Thoracic aorta (tissue), 2 donors: Measurements from ENCODE around the gene PTGER3. TPM values are rescaled to one million over a fixed set of nuclear protein-coding genes. Genes with fewer than 3 reads are reported as not detected.

Experiments used
- ATAC-seq: fragments of 150-250 bp; one replicate; pipeline ENCODE4 v1.8.0; 2017; ENCODE audit warnings: low read depth; ENCODE audit not compliant: insufficient number of reproducible peaks, low FRiP score
- DNase-seq: peaks from one replicate; pipeline ENCODE4 v3.0.0-alpha.2; 2020; ENCODE audit warnings: low spot score
- H3K27ac ChIP-seq, 2 donors: fragments of 200-600 bp; sonication (generic); 1 replicate in 1 of 2; 2 replicates in 1 of 2; pipeline ENCODE4 v1.5.1; 2016; ENCODE audit warnings: mild to moderate bottlenecking in 2 of 2, moderate library complexity in 2 of 2
- H3K27me3 ChIP-seq: fragments of 200-600 bp; sonication (generic); replicated peaks from 2 replicates; pipeline ENCODE4 v1.6.0; 2016; ENCODE audit warnings: mild to moderate bottlenecking; ENCODE audit not compliant: insufficient read depth
- H3K36me3 ChIP-seq: fragments of 200-600 bp; sonication (generic); one replicate; pipeline ENCODE4 v1.5.1; 2016
- H3K4me1 ChIP-seq, 2 donors: fragments of 200-600 bp; sonication (generic); 1 replicate in 1 of 2; 2 replicates in 1 of 2; pipeline versions ENCODE4 v1.5.1 to v1.6.0; 2016; ENCODE audit warnings: low read depth in 2 of 2, mild to moderate bottlenecking in 1 of 2; ENCODE audit not compliant: control insufficient read depth in 1 of 2
- H3K4me3 ChIP-seq: fragments of 200-600 bp; sonication (generic); 2 replicates; pipeline ENCODE4 v1.5.1; 2016; ENCODE audit warnings: mild to moderate bottlenecking
- H3K9me3 ChIP-seq: fragments of 200-600 bp; sonication (generic); 2 replicates; pipeline ENCODE4 v1.5.1; 2016
- total RNA-seq, 2 donors: library from RNA; depleted of rRNA; stranded (reverse); fragments of >200 nt; gene quantifications; one replicate each; pipeline versions ENCODE4 v1.1.0 to v1.2.3, GENCODE V29; 2016
- TF ChIP-seq, protein P1 (sequence below): fragments of 200-600 bp; sonication (generic); IDR thresholded peaks from one replicate; pipeline ENCODE4 v1.5.1; 2019; ENCODE audit warnings: antibody characterized with exemption

Gene PTGER3
- total RNA-seq, 2 donors from 2014 or later: 45.2 to 61.7 TPM

DNA sequence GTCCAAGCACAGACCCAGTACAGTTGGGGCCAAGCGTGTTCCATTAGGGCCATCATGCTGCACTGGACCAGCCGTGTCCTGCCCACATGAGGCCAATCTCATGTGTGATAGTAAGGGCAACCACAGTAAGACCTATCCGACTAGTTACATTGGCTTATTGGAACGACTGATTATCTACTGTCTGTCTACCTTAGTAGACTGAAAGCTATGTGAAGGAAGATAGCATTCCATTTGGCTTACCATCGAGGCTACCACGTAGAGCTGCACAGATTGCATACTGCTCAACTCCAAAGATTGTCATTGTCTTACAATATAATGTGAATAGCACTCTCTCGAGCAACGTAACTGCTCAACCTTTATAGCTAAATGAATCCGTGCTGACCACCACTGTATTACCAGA, 10.6 kb downstream of the PTGER3 start:
- H3K27me3 ChIP-seq: no peaks in the 10 kb centered on the region
- no peaks in the 10 kb centered on the region for H3K36me3 ChIP-seq
- no peak overlapping the region for H3K4me3 ChIP-seq
- H3K9me3 ChIP-seq: no peaks in the 10 kb centered on the region
- DNase-seq (no peak), ATAC-seq (no peak)
- peaks cover 3 to 24% of the 10 kb centered on the region in 2 donors for H3K4me1 ChIP-seq
- H3K27ac ChIP-seq: peak overlapping the region in 1 of 2 donors; percentile 17
- TF ChIP-seq, protein P1, sequence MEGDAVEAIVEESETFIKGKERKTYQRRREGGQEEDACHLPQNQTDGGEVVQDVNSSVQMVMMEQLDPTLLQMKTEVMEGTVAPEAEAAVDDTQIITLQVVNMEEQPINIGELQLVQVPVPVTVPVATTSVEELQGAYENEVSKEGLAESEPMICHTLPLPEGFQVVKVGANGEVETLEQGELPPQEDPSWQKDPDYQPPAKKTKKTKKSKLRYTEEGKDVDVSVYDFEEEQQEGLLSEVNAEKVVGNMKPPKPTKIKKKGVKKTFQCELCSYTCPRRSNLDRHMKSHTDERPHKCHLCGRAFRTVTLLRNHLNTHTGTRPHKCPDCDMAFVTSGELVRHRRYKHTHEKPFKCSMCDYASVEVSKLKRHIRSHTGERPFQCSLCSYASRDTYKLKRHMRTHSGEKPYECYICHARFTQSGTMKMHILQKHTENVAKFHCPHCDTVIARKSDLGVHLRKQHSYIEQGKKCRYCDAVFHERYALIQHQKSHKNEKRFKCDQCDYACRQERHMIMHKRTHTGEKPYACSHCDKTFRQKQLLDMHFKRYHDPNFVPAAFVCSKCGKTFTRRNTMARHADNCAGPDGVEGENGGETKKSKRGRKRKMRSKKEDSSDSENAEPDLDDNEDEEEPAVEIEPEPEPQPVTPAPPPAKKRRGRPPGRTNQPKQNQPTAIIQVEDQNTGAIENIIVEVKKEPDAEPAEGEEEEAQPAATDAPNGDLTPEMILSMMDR: no peak

- TF ChIP-seq, protein P1: no peak
- Histone ChIP-seq H3K4me1 (peaks cover 20 to 35% of the 10 kb centered on the region in 2 donors), H3K36me3 (no peaks in the 10 kb centered on the region), H3K27me3 (no peaks in the 10 kb centered on the region), H3K4me3 (no peak overlapping the region), H3K9me3 (no peaks in the 10 kb centered on the region), H3K27ac (peak overlapping the region; percentile 33 to 71)
- DNase-seq (no peak), ATAC-seq (no peak)
Measured at GRCh38 chr1:71033136-71033535, 14.5 kb downstream of the PTGER3 start.

DNA sequence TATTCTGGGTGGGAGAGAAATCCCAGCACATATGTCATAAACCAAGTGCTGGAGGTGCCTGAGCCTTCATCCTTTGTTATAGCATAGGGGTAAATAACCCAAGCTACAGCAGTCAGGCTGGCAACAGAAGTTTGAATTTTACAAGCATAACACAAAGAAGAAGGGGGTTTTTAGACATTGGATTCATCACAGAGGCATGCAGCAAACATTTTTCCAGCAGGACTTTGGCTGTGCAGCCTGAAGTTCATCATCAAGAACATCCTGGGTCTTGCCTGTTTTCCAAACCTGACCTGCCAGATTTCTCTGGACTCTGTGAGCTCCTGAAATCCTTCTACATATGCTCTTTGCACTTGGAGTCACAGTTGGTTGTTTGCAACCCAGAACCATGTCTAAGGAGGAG, 16.2 kb downstream of the PTGER3 start:
- H3K27ac ChIP-seq: peak overlapping the region; percentile 30 to 71
- DNase-seq (no peak), ATAC-seq (no peak)

DNA sequence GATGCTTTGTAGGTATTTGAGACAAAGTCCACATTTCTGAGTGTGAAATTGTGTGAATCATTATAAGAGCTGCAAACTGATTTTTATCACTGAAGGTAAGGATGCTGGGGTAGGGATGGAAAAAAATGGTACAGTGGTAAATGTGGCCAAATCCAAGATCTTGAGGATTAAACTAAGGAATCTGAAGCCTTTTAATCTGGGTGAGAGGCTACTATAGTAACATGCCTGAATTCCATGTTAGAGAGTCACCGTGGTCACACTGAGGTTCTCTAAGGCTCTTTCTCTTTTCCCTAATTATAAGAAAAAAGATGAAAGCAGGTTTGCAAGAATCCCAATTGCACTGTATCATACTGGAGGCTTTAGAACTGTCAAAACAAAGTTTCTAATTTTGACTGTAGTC, 17.6 kb downstream of the PTGER3 start:
- Histone ChIP-seq H3K27me3 (no peaks in the 10 kb centered on the region), H3K36me3 (no peaks in the 10 kb centered on the region), H3K27ac (peak overlapping the region in 1 of 2 donors; percentile 6), H3K4me1 (peaks cover 20 to 51% of the 10 kb centered on the region in 2 donors), H3K4me3 (no peak overlapping the region), H3K9me3 (no peaks in the 10 kb centered on the region)
- TF ChIP-seq, protein P1: no peak
- ATAC-seq: no peak
- no peak for DNase-seq

More for the DNA sequence above, 16.2 kb downstream of the PTGER3 start:
- Histone ChIP-seq H3K27me3 (no peaks in the 10 kb centered on the region), H3K4me3 (no peak overlapping the region), H3K9me3 (no peaks in the 10 kb centered on the region), H3K4me1 (peaks cover 20 to 49% of the 10 kb centered on the region in 2 donors), H3K36me3 (no peaks in the 10 kb centered on the region)
- TF ChIP-seq, protein P1: no peak

- no peaks in the 10 kb centered on the region for H3K36me3 ChIP-seq
- TF ChIP-seq, protein P1: no peak
- DNase-seq: no peak
- no peak for ATAC-seq
- H3K9me3 ChIP-seq: no peaks in the 10 kb centered on the region
- H3K27me3 ChIP-seq: no peaks in the 10 kb centered on the region
- peak overlapping the region; percentile 21 to 63 for H3K27ac ChIP-seq
- H3K4me3 ChIP-seq: no peak overlapping the region
- peaks cover 20 to 51% of the 10 kb centered on the region in 2 donors for H3K4me1 ChIP-seq
Measured at GRCh38 chr1:71028981-71029380, 18.6 kb downstream of the PTGER3 start.
